GM19239 (cell line): ENCODE results near the gene RPS14.

Experiments used
- DNase-seq: peaks from one replicate; pipeline ENCODE4 v3.0.0; 2011; ENCODE audit warnings: low spot score; ENCODE audit not compliant: insufficient read length
- FAIRE-seq: peaks from 2 replicates; lab custom pipeline; 2011; peaks lifted over from hg19 to GRCh38; lab: Jason Lieb, UNC

Gene RPS14

GRCh38 chr5:150449517-150450339 lies at the start of gene RPS14:
TSS of gene RPS14 (minus strand) at chr5:150449739. CDS start at chr5:150447733, 2,006 bp downstream.
- FAIRE-seq (peak; percentile 87), DNase-seq (peak; percentile 85)

- DNase-seq (no peak), FAIRE-seq (no peak)
Measured at GRCh38 chr5:150498971-150499370, 49.4 kb upstream of the RPS14 start.

GRCh38 chr5:150498501-150498900 lies 49.0 kb upstream of the RPS14 start:
- FAIRE-seq (no peak), DNase-seq (no peak)

GRCh38 chr5:150497989-150498317 lies 48.4 kb upstream of the RPS14 start:
- FAIRE-seq (no peak), DNase-seq (no peak)

GRCh38 chr5:150497274-150497988 lies 47.9 kb upstream of the RPS14 start:
- no peak for FAIRE-seq
- no peak for DNase-seq

- DNase-seq (no peak), FAIRE-seq (no peak)
Measured at GRCh38 chr5:150496534-150496933, 47.0 kb upstream of the RPS14 start.

- DNase-seq = no peak
Measured at GRCh38 chr5:150496098-150496497, 46.6 kb upstream of the RPS14 start.

GRCh38 chr5:150492621-150493020 lies 43.1 kb upstream of the RPS14 start:
- DNase-seq (no peak), FAIRE-seq (no peak)

More at GRCh38 chr5:150496098-150496497, 46.6 kb upstream of the RPS14 start:
- FAIRE-seq = no peak

GRCh38 chr5:150491876-150492275 lies 42.3 kb upstream of the RPS14 start:
- FAIRE-seq (no peak), DNase-seq (no peak)

GRCh38 chr5:150490754-150491153 lies 41.2 kb upstream of the RPS14 start:
- DNase-seq (no peak), FAIRE-seq (no peak)

- FAIRE-seq (no peak), DNase-seq (no peak)
Measured at GRCh38 chr5:150490296-150490669, 40.7 kb upstream of the RPS14 start.

- DNase-seq = peak; percentile 82
- FAIRE-seq = peak; percentile 94
Measured at GRCh38 chr5:150489360-150490295, 40.1 kb upstream of the RPS14 start.

- no peak for DNase-seq
- FAIRE-seq = no peak
Measured at GRCh38 chr5:150488519-150489359, 39.2 kb upstream of the RPS14 start.

GRCh38 chr5:150487199-150488061 lies 37.9 kb upstream of the RPS14 start:
- peak; percentile 76 for FAIRE-seq
- DNase-seq = peak; percentile 38

GRCh38 chr5:150486402-150487198 lies 37.1 kb upstream of the RPS14 start:
- DNase-seq (peak; percentile 57), FAIRE-seq (no peak)

- FAIRE-seq = no peak
Measured at GRCh38 chr5:150485693-150486401, 36.3 kb upstream of the RPS14 start.

GRCh38 chr5:150484964-150485692 lies 35.6 kb upstream of the RPS14 start:
- no peak for DNase-seq
- FAIRE-seq = no peak

More at GRCh38 chr5:150485693-150486401, 36.3 kb upstream of the RPS14 start:
- peak; percentile 46 for DNase-seq
